Cardiac fibroblast (primary cell): ENCODE data around the gene ITPR2.

Experiments
- DNase-seq, 2 donors: peaks; one replicate each; pipeline versions ENCODE4 v3.0.0 to v3.0.0-alpha.2; 2010; ENCODE audit warnings: low read depth in 2 of 2
- H3K4me3 ChIP-seq, 2 donors: replicated peaks in 1 of 2; 1 replicate in 1 of 2; 2 replicates in 1 of 2; pipeline ENCODE4 v1.5.1; 2011; ENCODE audit warnings: low read depth in 2 of 2, low read length in 2 of 2, mild to moderate bottlenecking in 2 of 2, moderate library complexity in 1 of 2
- TF ChIP-seq, protein P1 (sequence below): IDR thresholded peaks from one replicate; pipeline ENCODE4 v1.5.1; 2011; ENCODE audit warnings: low read depth, mild to moderate bottlenecking, low read length, inconsistent platforms

The ITPR2 gene

DNA sequence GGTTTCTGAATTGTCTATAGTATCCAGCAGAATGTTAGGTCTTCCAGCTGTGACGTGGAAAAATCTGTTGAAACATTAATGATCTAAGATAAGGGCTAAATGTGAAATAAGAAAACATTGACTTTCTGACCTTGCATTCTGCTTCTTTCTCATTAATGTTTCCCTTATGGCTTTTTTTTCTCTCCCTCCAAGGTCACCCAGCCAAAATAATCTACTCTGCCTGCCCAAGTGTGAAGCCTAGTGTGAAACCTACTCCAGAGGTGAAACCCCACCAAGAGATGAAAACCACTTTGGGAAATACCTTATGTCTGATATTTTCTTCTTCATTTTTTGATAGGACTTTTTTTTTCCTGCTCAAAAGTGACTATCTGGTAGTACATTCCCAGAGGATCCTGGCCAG, 529.6 kb downstream of the ITPR2 start:
- TF ChIP-seq, protein P1, sequence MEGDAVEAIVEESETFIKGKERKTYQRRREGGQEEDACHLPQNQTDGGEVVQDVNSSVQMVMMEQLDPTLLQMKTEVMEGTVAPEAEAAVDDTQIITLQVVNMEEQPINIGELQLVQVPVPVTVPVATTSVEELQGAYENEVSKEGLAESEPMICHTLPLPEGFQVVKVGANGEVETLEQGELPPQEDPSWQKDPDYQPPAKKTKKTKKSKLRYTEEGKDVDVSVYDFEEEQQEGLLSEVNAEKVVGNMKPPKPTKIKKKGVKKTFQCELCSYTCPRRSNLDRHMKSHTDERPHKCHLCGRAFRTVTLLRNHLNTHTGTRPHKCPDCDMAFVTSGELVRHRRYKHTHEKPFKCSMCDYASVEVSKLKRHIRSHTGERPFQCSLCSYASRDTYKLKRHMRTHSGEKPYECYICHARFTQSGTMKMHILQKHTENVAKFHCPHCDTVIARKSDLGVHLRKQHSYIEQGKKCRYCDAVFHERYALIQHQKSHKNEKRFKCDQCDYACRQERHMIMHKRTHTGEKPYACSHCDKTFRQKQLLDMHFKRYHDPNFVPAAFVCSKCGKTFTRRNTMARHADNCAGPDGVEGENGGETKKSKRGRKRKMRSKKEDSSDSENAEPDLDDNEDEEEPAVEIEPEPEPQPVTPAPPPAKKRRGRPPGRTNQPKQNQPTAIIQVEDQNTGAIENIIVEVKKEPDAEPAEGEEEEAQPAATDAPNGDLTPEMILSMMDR = no peak
- no peak overlapping the region for H3K4me3 ChIP-seq
- DNase-seq = no peak

DNA sequence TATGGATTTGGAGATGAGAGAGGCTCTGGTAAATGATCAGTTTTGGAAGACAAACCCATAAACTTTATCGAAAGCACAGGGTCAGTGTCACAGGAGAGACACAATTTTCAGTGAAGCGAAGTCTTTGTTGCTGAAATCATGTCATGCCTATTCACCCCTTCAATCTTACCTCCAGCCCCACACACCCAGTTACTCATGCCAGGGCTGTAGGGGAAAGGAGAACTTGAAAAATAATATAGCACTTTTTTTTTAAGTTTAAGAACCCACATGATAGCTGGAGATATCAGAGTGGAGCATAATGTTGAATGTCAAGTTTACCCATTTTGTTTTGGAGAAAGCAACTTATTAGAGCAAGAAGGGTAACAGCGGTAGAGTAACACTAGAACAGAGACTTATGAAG, 530.2 kb downstream of the ITPR2 start:
- H3K4me3 ChIP-seq = no peak overlapping the region
- no peak for DNase-seq
- TF ChIP-seq, protein P1 = no peak

DNA sequence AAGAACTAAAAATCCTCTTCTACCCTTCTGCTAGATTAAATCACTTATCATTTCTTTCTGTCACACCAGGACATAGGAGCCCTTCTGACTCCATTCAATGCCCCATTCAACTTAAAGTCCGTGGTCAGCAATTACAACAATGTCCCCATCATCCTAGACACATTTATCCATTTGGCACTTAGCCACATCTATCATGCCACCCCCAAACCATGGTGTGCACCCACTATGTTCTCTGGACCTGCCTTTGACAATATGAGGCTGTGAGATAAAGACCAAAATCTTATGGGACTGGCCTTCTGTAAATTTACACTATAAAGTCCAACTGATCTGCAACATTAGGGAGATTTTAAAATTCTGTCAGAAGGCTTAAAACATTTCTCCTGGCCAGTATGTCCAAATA, 533.2 kb downstream of the ITPR2 start:
- DNase-seq = no peak
- no peak overlapping the region for H3K4me3 ChIP-seq
- TF ChIP-seq, protein P1 = no peak

DNA sequence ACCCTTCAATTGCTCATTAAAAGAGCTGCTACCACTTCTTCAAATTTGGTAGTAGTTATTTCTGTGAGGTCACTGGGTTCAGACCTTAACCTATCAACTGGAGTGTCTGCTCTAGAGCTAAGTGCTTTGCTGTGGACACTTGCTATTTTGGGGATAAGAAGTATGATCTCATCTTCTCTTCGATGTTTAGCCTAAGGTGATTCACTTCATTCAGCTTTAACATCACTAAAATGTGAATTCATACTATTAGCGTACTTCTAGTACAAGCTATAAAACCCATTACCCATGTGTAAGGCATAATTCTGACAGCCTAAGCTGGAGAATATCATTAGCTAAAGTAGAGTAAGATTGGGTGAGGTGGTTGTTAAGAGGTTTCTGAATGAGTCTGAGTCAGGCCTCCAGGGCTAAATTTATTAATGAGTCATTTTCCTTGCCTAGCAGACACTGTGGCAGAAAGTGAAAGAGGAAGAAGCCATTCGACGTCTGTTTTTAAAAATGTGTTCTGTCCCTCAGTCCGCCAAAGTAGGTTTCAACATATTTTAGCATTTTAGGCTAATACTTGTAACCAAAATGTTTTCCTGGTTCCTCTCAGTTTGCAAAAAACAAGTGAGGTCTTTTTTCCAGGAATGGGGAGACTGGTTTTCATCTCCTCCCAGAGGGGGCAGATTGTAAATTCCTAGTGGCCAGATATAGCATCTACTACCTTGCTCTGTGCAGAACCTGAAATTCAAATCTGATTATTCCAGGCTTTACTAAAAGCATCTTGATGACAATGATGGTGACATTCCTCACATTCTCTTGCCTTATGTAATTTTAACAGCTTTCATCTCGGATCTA, 534.0 kb downstream of the ITPR2 start:
- DNase-seq = peak; percentile 72 to 86
- peak overlapping the region in 1 of 2 donors; percentile 34 for H3K4me3 ChIP-seq
- TF ChIP-seq, protein P1 = peak; percentile 53

DNA sequence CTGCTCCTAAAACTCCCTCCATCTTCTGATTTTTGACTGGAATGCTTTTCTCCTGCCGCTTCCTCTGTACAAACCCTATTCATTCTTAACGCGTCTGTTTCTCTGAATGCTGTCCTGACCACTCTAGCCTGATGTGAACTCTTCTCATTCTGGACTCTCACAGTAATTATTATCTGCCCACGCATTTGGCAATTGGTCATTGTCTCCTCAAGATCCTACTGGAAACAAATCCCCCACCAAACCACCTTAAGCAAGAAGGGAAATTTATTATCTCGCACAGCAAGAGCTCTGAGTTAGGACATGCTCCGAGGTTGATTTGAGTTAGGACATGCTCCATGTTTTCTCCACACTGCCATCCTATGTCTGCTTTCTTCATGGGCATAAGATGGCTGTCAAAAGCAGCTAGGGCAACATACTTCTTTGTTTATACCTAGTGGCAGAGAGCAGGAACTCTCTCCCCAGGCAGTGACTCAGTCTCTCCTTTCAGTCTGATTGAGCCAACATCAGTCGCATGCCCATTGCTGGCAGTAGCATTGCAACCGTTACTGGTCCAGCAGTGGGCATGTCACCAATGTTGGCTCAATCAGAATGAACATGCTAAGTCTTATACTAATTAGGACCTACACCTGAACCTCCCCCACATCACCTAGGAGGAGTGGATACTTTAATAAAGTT, 535.5 kb downstream of the ITPR2 start:
- peak in 1 of 2 donors; percentile 49 for DNase-seq

DNA sequence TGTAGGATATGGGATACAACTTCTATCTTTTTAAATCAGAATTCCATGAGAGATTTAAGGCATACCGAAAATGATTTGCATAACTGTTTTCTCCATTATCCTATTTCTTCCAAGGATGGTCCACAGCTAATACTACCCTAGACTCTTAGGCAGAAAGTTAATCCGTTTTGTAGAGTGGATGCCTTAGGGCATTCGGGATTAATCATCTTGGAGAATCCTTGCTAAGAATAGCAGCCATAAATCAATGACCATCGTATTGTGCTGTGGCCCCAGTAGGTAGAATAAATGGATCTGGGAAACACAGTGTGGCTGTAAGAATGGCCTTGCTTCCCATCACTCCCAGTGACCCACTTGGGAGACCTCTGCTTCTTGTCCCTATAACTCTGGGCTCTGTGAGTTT, 538.0 kb downstream of the ITPR2 start:
- no peak for DNase-seq
- TF ChIP-seq, protein P1 = no peak

More for the DNA sequence above, 535.5 kb downstream of the ITPR2 start:
- no peak overlapping the region for H3K4me3 ChIP-seq
- TF ChIP-seq, protein P1 = no peak

More for the DNA sequence above, 538.0 kb downstream of the ITPR2 start:
- no peak overlapping the region for H3K4me3 ChIP-seq
